Stimulated activated CD4-positive, alpha-beta T cell treated with anti-CD3 and anti-CD28 coated beads, Interleukin-15, amount 100 ng/mL, for 1 hour (primary cell): ENCODE measurements around the gene DOCK6.

Source experiments
- DNase-seq, 2 donors: peaks; one replicate each; pipeline ENCODE4 v3.0.0-alpha.2; 2020; ENCODE audit warnings: low read depth in 1 of 2, low spot score in 1 of 2

The DOCK6 gene

GRCh38 chr19:11279505-11280236, 17.3 kb upstream of the DOCK6 start:
- DNase-seq, result no peak

GRCh38 chr19:11278670-11279069, 16.3 kb upstream of the DOCK6 start:
- DNase-seq, result no peak

GRCh38 chr19:11274533-11275086, 12.3 kb upstream of the DOCK6 start:
- no peak for DNase-seq

GRCh38 chr19:11273989-11274388, 11.7 kb upstream of the DOCK6 start:
- no peak for DNase-seq

- DNase-seq, result no peak
These were observed 11.0 kb upstream of the DOCK6 start for GRCh38 chr19:11273296-11273695.

GRCh38 chr19:11269408-11269807, 7.1 kb upstream of the DOCK6 start:
- no peak for DNase-seq

GRCh38 chr19:11268783-11269267, 6.5 kb upstream of the DOCK6 start:
- no peak for DNase-seq

- DNase-seq, result no peak
These were observed 5.2 kb upstream of the DOCK6 start for GRCh38 chr19:11267316-11268085.

- no peak for DNase-seq
These were observed 3.5 kb upstream of the DOCK6 start for GRCh38 chr19:11265785-11266236.

GRCh38 chr19:11265177-11265784, 3.0 kb upstream of the DOCK6 start:
- no peak for DNase-seq

GRCh38 chr19:11264452-11265176, 2.3 kb upstream of the DOCK6 start:
- no peak for DNase-seq

- DNase-seq, result no peak
These were observed 1.4 kb upstream of the DOCK6 start for GRCh38 chr19:11263726-11264125.

- no peak for DNase-seq
These were observed 823 bp downstream of the DOCK6 start for GRCh38 chr19:11261431-11261970.

GRCh38 chr19:11260996-11261395, 1.3 kb downstream of the DOCK6 start:
- DNase-seq, result no peak

- DNase-seq, result no peak
These were observed 4.4 kb downstream of the DOCK6 start for GRCh38 chr19:11257846-11258380.

- no peak for DNase-seq
These were observed 6.1 kb downstream of the DOCK6 start for GRCh38 chr19:11256189-11256588.

GRCh38 chr19:11254666-11255065, 7.7 kb downstream of the DOCK6 start:
- no peak for DNase-seq

GRCh38 chr19:11252665-11253355, 9.5 kb downstream of the DOCK6 start:
- no peak for DNase-seq

- DNase-seq, result no peak
These were observed 10.5 kb downstream of the DOCK6 start for GRCh38 chr19:11251650-11252314.
